Measurements from ENCODE around the gene VASH1.

The VASH1 gene

GRCh38 chr14:76774821-76775694 is 13.8 kb downstream of the VASH1 start:
- no peak for TF ChIP-seq CTCF (IDR thresholded peaks at IDR 0.05; ENCODE audit: extremely low read depth, insufficient read depth, missing control alignments)
- DNase-seq (ENCODE audit: low spot score): no peak
- in situ Hi-C loops (cut with MboI; ENCODE audit: low pct_unique_long_range_greater_than_20kb, low sequenced_read_pairs, unreplicated experiment): no loop called here

GRCh38 chr14:76775695-76776427 is 14.6 kb downstream of the VASH1 start:
- no peak for TF ChIP-seq CTCF (IDR thresholded peaks at IDR 0.05; ENCODE audit: extremely low read depth, insufficient read depth, missing control alignments)
- in situ Hi-C loops (cut with MboI; ENCODE audit: low pct_unique_long_range_greater_than_20kb, low sequenced_read_pairs, unreplicated experiment): no loop called here
- no peak for DNase-seq (ENCODE audit: low spot score)

- in situ Hi-C loops (cut with MboI; ENCODE audit: low pct_unique_long_range_greater_than_20kb, low sequenced_read_pairs, unreplicated experiment): no loop called here
Observed at GRCh38 chr14:76776428-76777251, 15.4 kb downstream of the VASH1 start.

GRCh38 chr14:76777721-76778120 is 16.5 kb downstream of the VASH1 start:
- in situ Hi-C loops (cut with MboI; ENCODE audit: low pct_unique_long_range_greater_than_20kb, low sequenced_read_pairs, unreplicated experiment): no loop called here
- DNase-seq (ENCODE audit: low spot score): no peak
- no peak for TF ChIP-seq CTCF (IDR thresholded peaks at IDR 0.05; ENCODE audit: extremely low read depth, insufficient read depth, missing control alignments)

More at GRCh38 chr14:76776428-76777251, 15.4 kb downstream of the VASH1 start:
- no peak for DNase-seq (ENCODE audit: low spot score)
- no peak for TF ChIP-seq CTCF (IDR thresholded peaks at IDR 0.05; ENCODE audit: extremely low read depth, insufficient read depth, missing control alignments)

GRCh38 chr14:76778546-76779215 is 17.4 kb downstream of the VASH1 start:
- TF ChIP-seq CTCF (IDR thresholded peaks at IDR 0.05; ENCODE audit: extremely low read depth, insufficient read depth, missing control alignments): no peak
- DNase-seq (ENCODE audit: low spot score): no peak
- in situ Hi-C loops (cut with MboI; ENCODE audit: low pct_unique_long_range_greater_than_20kb, low sequenced_read_pairs, unreplicated experiment): no loop called here

Measured in GM13977 (cell line).